GM12892 (cell line): Measurements from ENCODE around the gene IFNA8.

Source experiments
- POLR2A ChIP-seq: IDR thresholded peaks from 2 replicates; pipeline ENCODE4 v1.6.1; 2011; ENCODE audit warnings: low read depth, low read length, control low read depth
- POLR2AphosphoS5 ChIP-seq: IDR thresholded peaks from 2 replicates; pipeline ENCODE4 v1.6.1; 2011; ENCODE audit warnings: low read depth, low read length, control low read depth

DNA sequence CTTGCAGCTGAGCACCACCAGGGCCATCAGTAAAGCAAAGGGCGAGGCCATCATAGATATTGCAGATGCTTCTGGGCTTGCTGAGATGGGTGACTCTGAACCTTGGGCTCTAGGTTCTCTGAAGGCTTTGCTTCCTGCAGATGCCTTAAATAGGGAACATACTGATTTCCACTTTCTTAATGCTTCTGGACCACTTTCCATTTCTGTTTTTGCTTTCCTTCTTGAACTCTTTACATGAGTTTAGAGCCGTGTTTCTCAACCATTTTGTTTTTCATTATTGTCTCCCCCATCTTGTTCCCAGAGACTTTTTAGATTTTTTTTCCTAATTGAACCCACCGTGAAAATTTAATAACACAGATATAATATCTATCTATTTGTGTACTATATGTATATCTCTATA, 41.0 kb upstream of the IFNA8 start, which contains the start of gene IFNA13:
- no peak for TF ChIP-seq POLR2A
- no peak for TF ChIP-seq POLR2AphosphoS5
